ENCODE data around the gene YWHAE.
"Not testable (repeated sequence)": the region's sequence is repeated elsewhere in the genome, so short reads cannot be mapped to it uniquely, and the experiment has no call there.

YWHAE gene

DNA sequence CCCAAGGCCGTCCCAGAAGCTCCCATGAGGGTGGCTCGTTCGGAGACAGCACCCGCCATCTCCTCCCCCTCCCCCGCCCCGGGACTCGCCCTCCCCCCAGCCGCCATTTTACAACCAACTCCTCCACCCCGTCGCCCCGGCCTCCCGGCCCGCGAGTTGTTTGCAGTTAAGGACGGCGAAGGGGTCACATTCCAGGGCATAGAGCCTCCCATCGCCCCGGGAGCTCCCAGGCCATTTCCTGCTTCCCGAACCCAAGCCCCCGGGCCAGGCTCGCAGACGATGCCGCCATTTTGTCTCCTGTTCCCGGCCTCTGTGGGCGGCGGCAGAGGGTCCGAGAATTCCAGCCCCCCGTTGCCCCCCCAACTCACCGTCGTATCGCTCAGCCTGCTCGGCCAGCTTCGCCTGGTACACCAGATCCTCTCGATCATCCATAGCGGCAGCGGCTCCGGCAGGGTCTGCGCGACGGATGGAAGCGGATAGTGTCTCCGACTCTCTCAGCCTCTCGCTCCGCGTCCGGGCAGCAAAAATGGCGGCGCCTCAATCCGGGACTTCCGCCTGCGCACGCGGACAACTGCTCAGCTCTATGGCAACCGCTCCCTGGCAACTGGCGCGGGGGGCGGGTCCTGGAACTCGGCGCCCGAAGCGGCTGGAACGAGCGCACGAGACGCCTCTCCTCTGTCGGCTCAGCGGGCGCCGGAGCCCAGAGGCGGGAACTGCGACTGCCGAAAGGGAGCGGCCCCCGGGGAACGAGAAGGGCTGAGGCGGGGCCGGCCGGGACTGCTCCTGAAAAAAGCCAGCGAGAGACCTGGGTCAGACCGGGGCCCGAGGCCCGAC, at the start of gene YWHAE:
Gene YWHAE (minus strand): TSS at position 544 of the 834 bp plus-strand sequence. CDS start 112 bp downstream, at position 432.
- DNase-seq: peak; percentile 97

- DNase-seq: no peak
These were observed 49.5 kb upstream of the YWHAE start for GRCh38 chr17:1449412-1449967.

GRCh38 chr17:1447052-1447451, 47.0 kb upstream of the YWHAE start:
- DNase-seq: no peak

DNA sequence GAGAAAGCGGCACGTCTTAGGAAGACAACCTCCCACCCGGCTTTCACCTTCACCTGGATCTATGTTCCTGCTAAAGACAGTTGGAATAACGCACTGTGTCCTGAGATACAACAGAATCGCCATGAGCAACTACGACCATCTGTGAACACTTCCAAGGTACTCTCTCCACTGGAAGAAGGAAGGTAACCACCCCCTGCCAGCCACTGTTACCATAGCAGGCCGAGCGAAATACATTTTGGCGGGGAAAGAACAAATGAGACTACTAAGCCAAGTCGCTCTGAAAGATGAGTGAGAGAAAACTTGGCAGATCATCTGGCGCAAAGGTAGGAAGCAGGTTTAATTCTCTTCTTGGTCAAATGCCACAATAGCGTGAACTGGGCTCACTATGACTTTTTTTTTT, 46.2 kb upstream of the YWHAE start:
- DNase-seq: no peak

DNA sequence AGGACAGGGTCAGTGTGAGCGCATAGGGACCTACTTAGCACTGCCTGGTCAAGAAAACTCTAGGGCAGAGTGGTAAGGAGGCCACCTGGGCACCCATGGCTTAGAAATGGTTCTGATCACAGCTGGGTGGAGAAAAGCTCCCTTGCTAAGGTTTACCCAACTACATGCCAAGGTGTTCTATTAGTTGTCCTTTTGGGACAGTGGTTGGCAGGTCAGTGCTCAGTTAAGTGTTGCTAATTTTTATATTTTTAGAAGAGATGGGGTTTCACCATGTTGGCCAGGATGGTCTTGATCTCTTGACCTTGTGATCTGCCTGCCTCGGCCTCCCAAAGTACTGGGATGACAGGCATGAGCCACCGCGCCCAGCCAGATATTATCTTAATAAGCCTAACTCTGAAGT, 45.7 kb upstream of the YWHAE start:
- not testable (repeated sequence) for DNase-seq

DNA sequence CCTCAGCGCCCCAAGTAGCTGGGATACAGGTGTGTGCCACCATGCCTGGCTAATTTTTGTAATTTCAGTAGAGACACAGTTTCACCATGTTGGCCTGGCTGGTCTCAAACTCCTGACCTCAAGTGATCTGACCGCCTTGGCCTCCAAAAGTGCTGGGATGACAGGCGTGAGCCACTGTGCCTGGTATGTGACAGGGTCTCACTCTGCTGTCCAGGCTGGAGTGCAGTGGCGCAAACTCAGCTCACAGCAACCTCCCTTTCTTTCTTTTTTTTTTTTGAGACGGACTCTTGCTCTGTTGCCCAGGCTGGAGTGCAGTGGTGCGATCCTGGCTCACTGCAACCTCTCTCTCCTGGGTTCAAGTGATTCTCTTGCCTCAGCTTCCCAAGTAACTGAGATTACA, 42.7 kb upstream of the YWHAE start:
- not testable (repeated sequence) for DNase-seq

DNA sequence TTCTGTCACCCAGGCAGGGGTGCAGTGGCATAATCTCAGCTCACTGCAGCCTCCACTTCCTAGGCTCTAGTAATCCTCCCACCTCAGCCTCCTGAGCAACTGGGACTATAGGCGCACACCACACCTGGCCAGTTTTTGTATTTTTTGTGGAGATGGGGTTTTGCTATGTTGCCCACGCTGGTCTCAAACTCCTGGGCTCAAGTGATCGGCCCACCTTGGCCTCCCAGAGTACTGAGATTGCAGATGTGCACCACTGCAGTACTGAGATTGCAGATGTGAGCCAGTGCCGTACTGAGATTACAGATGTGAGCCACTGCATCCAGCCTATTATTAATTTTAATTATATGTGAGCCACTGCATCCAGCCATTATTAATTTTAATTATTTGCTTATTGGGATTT, 42.2 kb upstream of the YWHAE start:
- no peak for DNase-seq

GRCh38 chr17:1440921-1441320, 40.9 kb upstream of the YWHAE start:
- DNase-seq: no peak

GRCh38 chr17:1438593-1439083, 38.6 kb upstream of the YWHAE start:
- DNase-seq: peak; percentile 79

- no peak for DNase-seq
These were observed 35.3 kb upstream of the YWHAE start for GRCh38 chr17:1435326-1435725.

DNA sequence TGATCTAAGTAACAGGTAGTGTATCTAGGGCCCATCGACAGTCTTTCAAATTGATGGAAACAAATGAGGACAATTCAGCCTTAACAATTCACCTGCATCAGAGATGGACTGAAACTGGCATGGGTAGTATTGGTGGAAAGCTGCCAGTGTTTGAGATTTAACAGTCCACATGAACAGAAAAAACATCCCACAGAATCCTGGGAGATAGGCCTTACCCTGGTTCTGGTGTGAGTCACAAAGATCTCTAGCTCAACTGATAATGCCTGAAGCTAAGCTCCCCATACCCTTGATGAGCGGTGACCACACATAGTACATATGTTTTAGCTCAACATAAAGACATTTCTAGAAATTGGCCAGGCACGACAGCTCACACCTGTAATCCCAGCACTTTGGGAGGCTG, 34.1 kb upstream of the YWHAE start:
- DNase-seq: no peak

- no peak for DNase-seq
These were observed 31.6 kb upstream of the YWHAE start for GRCh38 chr17:1431631-1432104.

DNA sequence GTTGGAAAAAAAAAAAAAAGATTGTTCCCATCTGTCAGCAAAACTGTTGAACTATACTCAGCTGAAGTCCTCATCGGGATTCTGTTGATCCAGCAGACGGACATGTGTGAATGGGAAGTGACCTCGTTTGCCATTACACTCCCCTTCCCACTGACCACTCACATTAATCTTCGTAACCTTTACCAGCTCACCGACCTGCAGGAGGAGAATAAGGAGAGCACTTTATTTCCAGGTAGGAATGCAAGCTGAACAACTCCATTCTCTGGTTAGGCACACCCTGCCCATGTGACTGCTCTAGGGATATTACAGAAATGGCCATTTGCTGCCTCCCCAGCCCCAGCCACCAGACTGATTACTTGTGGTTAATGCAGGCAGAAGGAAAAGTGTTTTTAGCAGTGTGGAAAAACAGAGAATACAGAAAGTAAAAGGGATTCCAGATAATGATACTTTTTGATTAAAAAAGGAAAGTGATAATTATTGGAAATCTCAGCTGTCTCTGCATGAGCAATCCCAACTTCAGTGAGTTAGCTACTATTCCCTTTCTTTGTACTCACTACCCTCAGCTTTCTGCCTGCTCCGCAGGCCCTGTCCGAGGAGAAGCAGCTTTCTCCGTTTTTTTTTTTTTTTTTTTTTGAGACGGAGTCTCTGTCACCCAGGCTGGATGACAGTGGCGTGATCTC, 23.6 kb upstream of the YWHAE start:
- DNase-seq: no peak

DNA sequence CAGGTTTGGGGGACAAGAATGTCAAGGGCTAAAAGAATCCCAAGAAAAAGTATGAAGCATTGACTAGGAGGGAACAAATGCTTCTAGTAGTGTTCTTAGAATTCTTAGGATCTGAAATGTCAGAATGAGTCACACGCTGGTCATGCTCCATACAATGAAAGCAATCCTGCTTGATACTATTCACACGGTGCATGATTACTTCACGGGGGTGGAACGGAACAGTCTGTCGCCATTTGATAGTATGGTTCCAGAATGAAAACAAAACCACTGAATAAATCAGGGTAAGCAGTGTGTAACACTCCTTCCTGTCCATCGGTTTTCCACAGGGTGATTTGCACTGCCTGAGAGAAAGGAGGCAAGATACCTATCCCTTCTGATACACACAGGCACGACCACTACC, 22.9 kb upstream of the YWHAE start:
- DNase-seq: peak; percentile 96

GRCh38 chr17:1421470-1421869, 21.4 kb upstream of the YWHAE start:
- no peak for DNase-seq

GRCh38 chr17:1420981-1421380, 21.0 kb upstream of the YWHAE start:
- no peak for DNase-seq

- DNase-seq: no peak
These were observed 20.1 kb upstream of the YWHAE start for GRCh38 chr17:1420163-1420562.

DNA sequence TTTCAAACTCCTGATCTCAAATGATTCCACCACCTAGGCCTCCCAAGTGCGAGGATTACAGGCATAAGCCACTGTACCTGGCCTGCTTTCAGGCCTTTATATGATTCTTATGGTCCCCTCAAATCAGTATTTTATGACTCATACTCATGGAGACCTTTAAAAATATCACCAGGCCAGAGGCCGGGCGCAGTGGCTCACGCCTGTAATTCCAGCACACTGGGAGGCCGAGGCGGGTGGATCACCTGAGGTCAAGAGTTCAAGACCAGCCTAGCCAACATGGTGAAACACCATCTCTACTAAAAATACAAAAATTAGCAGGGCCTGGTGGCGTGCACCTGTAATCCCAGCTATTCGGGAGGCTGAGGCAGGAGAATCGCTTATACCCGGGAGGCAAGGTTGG, 18.5 kb upstream of the YWHAE start:
- DNase-seq: not testable (repeated sequence)

- DNase-seq: no peak
These were observed 16.4 kb upstream of the YWHAE start for GRCh38 chr17:1416414-1416813.

DNA sequence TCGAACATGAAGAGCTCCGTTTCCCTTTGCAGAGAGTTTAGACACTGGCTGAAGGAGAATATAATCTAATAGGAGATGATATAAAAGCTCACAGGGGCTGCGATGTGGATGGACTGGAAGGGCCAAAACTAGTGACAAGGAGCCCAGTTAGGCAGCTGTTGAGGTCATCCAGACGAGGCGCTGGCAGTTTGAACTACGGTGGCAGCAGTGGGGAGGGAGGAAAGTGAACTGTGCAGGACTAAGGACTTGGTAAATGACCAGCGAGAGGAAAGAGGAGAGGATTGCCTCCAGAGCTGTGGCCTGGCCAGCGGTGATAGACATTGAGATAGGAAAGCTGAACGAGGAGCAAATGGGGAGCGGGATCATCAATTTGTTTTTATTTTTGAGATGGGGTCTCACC, 14.6 kb upstream of the YWHAE start:
- DNase-seq: no peak

GRCh38 chr17:1414001-1414574, 14.1 kb upstream of the YWHAE start:
- no peak for DNase-seq

DNA sequence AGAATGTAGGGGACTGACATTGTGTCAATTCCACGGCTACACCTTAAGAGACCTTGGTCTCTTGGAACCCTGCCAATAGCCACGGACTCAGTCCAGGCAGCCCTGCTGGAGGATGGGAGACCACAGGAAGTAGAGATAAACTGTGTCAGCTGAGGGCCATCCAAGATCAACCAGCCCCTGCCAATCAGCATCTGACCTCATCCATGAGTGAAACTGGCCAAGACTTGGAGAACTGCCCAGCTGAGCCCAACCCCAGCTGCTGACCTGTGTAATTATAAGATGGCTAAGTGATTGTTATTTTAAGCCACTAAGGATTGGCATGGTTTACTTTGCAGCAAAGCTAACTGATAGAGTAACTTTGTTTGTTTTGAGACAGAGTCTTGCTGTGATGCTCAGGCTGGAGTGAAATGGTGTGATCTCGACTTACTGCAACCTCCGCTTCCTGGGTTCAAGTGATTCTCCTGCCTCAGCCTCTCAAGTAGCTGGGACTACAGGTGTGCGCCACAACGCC, 13.3 kb upstream of the YWHAE start:
- peak; percentile 65 for DNase-seq

All from fibroblast of skin of right biceps (primary cell).